ENCODE measurements around the gene PDE11A.

Gene PDE11A

DNA sequence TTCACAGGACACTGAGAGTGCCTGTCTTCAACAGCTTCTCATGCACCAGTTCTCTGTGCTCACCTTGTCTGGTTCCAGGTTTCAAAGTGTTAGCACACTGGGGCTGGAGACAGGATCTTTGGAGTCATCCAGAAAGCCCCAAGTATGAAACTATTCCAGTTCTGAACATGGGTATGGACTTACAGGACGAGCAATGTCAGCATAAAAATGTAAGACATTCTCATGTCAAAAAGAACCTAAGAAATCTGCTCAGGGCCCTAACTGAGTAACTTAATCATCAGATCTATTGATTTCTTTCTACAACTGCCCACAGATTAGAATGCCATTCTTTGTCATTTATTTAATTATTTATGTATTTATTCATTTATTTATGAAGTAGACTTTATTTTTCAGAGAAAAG is 495.5 kb downstream of the PDE11A start:
- no peak overlapping the region for H3K4me3 ChIP-seq (ENCODE audit: low read depth, low read length)
- DNase-seq (ENCODE audit: low read depth): no peak
- TF ChIP-seq, protein P1, sequence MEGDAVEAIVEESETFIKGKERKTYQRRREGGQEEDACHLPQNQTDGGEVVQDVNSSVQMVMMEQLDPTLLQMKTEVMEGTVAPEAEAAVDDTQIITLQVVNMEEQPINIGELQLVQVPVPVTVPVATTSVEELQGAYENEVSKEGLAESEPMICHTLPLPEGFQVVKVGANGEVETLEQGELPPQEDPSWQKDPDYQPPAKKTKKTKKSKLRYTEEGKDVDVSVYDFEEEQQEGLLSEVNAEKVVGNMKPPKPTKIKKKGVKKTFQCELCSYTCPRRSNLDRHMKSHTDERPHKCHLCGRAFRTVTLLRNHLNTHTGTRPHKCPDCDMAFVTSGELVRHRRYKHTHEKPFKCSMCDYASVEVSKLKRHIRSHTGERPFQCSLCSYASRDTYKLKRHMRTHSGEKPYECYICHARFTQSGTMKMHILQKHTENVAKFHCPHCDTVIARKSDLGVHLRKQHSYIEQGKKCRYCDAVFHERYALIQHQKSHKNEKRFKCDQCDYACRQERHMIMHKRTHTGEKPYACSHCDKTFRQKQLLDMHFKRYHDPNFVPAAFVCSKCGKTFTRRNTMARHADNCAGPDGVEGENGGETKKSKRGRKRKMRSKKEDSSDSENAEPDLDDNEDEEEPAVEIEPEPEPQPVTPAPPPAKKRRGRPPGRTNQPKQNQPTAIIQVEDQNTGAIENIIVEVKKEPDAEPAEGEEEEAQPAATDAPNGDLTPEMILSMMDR (conservative IDR thresholded peaks at IDR 0.05; ENCODE audit: low read depth, low read length): no peak

DNA sequence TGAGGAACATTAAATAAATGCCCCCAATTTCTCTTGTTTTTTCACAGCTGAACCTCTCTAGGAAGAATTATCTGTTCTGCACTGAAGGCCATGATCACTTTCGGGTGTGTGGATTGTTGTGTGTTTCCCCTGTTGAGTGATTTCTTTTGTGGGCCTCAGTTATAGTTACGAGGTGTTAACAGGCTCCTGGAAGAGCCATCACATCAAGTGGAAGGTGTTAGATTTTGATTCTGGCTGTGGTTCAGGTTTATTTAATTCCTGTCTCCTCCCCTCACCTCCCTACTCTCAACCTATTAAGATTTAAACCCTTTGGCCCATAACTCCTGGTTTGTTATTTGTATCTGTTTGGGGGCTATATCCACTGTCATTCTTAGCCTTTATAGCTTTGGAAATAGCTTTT is 497.2 kb downstream of the PDE11A start:
- H3K4me3 ChIP-seq (ENCODE audit: low read depth, low read length): no peak overlapping the region
- TF ChIP-seq, protein P1 (conservative IDR thresholded peaks at IDR 0.05; ENCODE audit: low read depth, low read length): no peak
- no peak for DNase-seq (ENCODE audit: low read depth)

DNA sequence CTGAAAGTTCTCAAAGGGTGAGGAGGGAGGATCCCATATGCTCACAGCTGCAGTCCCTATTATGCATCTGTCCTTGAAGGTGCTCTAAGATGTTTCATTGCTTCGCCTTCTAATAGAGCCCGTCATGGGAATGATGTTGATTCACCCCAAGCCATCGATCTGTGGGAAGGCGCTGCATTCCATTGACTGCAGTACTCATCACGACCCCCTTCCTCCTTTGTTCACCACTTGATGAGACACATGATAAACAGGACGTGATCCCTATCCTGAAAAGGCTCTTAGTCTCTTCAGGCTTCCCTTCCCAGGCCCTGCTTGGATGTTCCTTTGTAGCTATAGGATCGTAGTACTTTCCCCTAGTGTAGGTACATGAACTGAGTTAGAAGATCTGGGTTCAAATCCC is 498.2 kb downstream of the PDE11A start:
- TF ChIP-seq, protein P1 (conservative IDR thresholded peaks at IDR 0.05; ENCODE audit: low read depth, low read length): no peak
- H3K4me3 ChIP-seq (ENCODE audit: low read depth, low read length): no peak overlapping the region
- DNase-seq (ENCODE audit: low read depth): no peak

All from choroid plexus epithelial cell (primary cell).